Activated naive CD4-positive, alpha-beta T cell treated with anti-CD3 and anti-CD28 coated beads, Interleukin-2, amount 50 U/mL, for 72 hours (primary cell): ENCODE measurements around the gene MLIP. TPM values are rescaled to one million over a fixed set of nuclear protein-coding genes. Genes with fewer than 3 reads are reported as not detected.

Source experiments
- ATAC-seq, 2 donors: fragments of 150-1000 bp; cut with Tn5 transposase; 2 replicates each; pipeline ENCODE4 v1.10.0; 2021; ENCODE audit warnings: mild to moderate bottlenecking in 2 of 2, moderate library complexity in 2 of 2
- DNase-seq, 2 donors: peaks; one replicate each; pipeline ENCODE4 v3.0.0; 2021 to 2022; ENCODE audit warnings: low spot score in 2 of 2
- H3K27ac Mint-ChIP-seq, 2 donors: one replicate each; pipeline ENCODE4 v1.8.0; 2022; ENCODE audit warnings: mild to moderate bottlenecking in 2 of 2, mixed read lengths in 2 of 2
- H3K36me3 Mint-ChIP-seq, 2 donors: one replicate each; pipeline ENCODE4 v1.8.0; 2022; ENCODE audit warnings: mixed read lengths in 2 of 2
- H3K9me3 Mint-ChIP-seq, 2 donors: one replicate each; pipeline ENCODE4 v1.8.0; 2022; ENCODE audit warnings: mixed read lengths in 2 of 2
- total RNA-seq, 2 donors: library from RNA; stranded (reverse); gene quantifications; one replicate each; pipeline ENCODE4 v1.2.3, GENCODE V29; 2022

The MLIP gene
- total RNA-seq, 2 donors from 2014 or later = not detected

DNA sequence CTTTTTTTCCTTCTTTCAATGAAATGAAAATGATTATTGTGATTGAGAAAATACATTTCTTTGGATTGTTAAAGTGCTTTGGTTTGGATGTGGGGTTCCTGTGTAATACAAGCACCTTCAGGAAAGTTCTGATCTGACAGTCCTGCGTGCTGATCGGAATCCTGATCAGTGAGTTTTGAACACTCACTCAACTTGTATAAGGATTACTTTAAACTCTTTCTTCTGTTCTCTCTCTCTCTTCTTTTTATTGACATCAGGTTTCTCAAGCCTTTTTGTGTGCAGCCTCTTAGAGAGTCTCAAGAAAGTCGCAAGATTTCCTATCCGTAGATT lies 197.7 kb downstream of the MLIP start:
- no peaks in the 10 kb centered on the region for H3K36me3 Mint-ChIP-seq
- peaks cover 13 to 15% of the 10 kb centered on the region in 2 donors for H3K9me3 Mint-ChIP-seq
- DNase-seq = no peak
- H3K27ac Mint-ChIP-seq = no peak overlapping the region
- ATAC-seq = no peak

DNA sequence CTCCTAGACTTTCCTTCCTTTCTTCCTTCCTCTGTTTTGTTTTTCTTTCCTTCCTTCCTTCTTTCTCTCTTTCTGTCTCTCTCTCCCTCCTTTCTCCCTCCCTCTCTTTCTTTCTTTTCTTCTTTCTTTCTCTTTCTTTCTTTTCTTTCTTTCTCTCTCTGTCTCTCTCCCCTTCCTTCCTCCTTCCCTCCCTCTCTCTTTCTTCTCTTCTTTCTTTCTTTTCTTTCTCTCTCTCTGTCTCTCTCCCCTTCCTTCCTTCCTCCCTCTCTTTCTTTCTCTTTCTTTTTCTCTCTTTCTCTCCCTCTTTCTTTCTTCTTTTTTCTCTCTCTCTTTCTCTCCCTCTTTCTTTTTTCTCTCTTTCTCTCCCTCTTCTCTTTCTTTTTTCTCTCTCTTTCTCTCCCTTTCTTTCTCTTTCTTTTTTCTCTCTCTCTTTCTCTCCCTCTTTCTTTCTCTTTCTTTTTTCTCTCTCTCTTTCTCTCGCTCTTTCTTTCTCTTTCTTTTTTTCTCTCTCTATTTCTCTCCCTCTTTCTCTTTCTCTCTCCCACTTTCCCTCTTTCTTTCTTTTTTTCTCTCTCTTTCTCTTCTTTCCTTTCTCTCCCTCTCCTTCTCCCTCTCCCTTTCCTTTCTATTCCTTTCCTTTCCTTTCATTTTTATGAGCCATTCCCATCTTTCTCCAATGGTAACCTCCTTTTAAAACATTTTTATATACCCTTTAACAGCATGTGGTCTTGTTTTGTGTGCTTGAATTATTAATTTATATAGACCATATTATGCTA lies 199.3 kb downstream of the MLIP start:
- Mint-ChIP-seq H3K27ac (peak overlapping the region in 1 of 2 donors; percentile 9), H3K9me3 (peaks cover 13 to 15% of the 10 kb centered on the region in 2 donors), H3K36me3 (no peaks in the 10 kb centered on the region)
- ATAC-seq (no peak), DNase-seq (no peak)

DNA sequence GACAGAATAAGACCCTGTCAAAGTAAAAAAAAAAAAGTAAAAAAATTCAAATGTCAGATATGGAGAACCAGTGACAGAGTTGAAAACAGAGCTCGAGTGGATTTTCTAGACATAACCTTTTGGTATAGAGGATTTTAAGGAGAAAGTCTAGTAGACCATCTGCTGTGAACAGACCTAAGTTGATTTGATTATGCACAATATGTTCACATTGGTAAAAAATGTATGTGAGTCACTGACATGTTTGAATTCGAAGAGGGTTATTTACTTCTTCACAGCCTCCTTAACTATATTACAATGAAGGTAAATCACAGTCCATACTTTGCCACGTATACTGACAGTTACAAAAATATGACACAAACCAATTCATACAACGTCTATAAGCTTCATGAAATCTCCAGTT lies 204.4 kb downstream of the MLIP start:
- H3K36me3 Mint-ChIP-seq = no peaks in the 10 kb centered on the region
- no peak overlapping the region for H3K27ac Mint-ChIP-seq
- H3K9me3 Mint-ChIP-seq = peaks cover 7% of the 10 kb centered on the region in 2 donors
- no peak for DNase-seq
- ATAC-seq = no peak

Other genes with a start within 250 kb of the MLIP start
- gene TINAG, start 197.0 kb downstream of the MLIP start, total RNA-seq = not detected